Kidney epithelial cell (primary cell): ENCODE measurements around the gene TRIM31. TPM values are rescaled to one million over a fixed set of nuclear protein-coding genes. Genes with fewer than 3 reads are reported as not detected.

Source experiments
- DNase-seq: peaks from one replicate; pipeline ENCODE4 v3.0.0-alpha.2; 2010; ENCODE audit warnings: low read depth
- H3K27me3 ChIP-seq: 2 replicates; pipeline ENCODE4 v1.6.0; 2011; ENCODE audit warnings: low read length; ENCODE audit not compliant: control insufficient read depth, insufficient read depth
- H3K36me3 ChIP-seq: 2 replicates; pipeline ENCODE4 v1.5.1; 2011; ENCODE audit warnings: low read length; ENCODE audit not compliant: control insufficient read depth, insufficient read depth
- H3K4me3 ChIP-seq: 2 replicates; pipeline ENCODE4 v1.5.1; 2011; ENCODE audit warnings: low read depth, mild to moderate bottlenecking, control low read depth, low read length
- total RNA-seq: library from RNA; depleted of rRNA; stranded (reverse); fragments of >200 nt; gene quantifications from 2 replicates; pipeline ENCODE4 v1.2.3, GENCODE V29; 2015
- TF ChIP-seq, protein P1 (sequence below): IDR thresholded peaks from 2 replicates; pipeline ENCODE4 v1.5.1; 2011; ENCODE audit warnings: mild to moderate bottlenecking, moderate library complexity, low read length, control low read depth, inconsistent platforms; ENCODE audit not compliant: insufficient read depth, poor library complexity, severe bottlenecking

TRIM31 gene
- total RNA-seq, 1 donor from 2014 or later, result not detected

DNA sequence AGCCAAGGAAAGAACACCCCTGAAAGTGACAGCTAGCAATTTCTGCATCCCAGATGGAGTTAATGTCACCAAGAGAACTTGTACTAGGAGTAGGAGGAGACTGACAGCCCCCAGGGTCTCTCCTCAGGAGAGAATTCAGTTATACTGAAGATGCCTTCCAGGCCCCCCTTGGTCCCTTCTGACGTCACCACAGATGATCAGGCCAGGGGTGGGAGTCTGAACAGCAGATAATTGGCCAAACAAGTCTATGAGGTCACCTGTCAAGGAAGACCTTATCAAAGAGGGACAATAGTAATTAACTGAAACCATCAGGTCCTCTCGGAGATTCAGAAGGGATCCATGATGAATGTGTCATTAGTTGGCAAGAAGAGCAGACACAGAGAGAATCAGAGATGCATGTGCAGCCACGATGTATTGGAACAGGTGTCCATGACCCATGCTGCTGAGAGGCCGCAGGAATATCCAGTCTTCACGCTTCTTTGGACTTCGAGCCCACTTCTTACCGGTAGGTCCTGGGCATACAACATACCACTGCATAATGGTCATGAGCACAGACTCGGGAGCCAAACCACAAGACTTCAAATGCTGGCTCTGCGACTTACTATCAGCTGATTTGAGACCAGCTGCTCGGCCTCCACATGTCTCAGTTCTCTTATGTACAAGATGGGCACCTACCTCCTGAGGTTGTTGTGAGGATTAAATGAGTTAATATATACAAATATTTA lies 37.9 kb upstream of the TRIM31 start:
- Histone ChIP-seq H3K27me3 (peaks cover 6% of the 10 kb centered on the region), H3K36me3 (no peaks in the 10 kb centered on the region), H3K4me3 (no peak overlapping the region)
- TF ChIP-seq, protein P1, sequence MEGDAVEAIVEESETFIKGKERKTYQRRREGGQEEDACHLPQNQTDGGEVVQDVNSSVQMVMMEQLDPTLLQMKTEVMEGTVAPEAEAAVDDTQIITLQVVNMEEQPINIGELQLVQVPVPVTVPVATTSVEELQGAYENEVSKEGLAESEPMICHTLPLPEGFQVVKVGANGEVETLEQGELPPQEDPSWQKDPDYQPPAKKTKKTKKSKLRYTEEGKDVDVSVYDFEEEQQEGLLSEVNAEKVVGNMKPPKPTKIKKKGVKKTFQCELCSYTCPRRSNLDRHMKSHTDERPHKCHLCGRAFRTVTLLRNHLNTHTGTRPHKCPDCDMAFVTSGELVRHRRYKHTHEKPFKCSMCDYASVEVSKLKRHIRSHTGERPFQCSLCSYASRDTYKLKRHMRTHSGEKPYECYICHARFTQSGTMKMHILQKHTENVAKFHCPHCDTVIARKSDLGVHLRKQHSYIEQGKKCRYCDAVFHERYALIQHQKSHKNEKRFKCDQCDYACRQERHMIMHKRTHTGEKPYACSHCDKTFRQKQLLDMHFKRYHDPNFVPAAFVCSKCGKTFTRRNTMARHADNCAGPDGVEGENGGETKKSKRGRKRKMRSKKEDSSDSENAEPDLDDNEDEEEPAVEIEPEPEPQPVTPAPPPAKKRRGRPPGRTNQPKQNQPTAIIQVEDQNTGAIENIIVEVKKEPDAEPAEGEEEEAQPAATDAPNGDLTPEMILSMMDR, result no peak
- DNase-seq, result no peak

DNA sequence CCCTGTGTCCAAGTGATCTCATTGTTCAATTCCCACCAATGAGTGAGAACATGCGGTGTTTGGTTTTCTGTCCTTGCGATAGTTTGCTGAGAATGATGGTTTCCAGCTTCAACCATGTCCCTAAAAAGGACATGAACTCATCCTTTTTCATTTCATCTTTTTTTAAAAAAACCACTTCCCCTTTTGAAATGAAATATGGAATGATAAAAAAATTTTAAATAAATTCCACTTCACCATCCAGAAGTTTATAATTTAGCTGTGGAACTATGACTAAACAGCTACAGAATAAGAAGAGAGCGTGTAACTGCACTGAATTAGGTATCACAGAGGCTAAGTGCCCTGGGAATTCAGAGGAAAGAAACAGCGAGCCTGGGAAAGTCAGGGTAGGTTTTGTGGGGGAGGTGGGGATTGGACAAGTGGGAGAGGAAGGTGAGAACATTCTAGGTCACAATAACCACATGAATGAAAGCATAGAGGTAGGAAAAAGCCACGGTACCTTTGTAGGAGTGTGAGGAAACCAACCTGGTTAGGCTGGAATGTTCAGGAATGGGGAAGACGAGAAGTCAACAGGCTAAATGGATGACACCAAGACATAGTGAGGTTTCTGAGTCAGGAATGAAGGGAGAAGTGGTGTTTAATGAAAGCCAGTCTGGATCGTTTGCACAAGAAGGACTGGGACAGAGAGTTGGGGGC lies 37.1 kb upstream of the TRIM31 start:
- Histone ChIP-seq H3K36me3 (no peaks in the 10 kb centered on the region), H3K27me3 (peaks cover 9% of the 10 kb centered on the region), H3K4me3 (no peak overlapping the region)
- TF ChIP-seq, protein P1, result no peak
- DNase-seq, result no peak

DNA sequence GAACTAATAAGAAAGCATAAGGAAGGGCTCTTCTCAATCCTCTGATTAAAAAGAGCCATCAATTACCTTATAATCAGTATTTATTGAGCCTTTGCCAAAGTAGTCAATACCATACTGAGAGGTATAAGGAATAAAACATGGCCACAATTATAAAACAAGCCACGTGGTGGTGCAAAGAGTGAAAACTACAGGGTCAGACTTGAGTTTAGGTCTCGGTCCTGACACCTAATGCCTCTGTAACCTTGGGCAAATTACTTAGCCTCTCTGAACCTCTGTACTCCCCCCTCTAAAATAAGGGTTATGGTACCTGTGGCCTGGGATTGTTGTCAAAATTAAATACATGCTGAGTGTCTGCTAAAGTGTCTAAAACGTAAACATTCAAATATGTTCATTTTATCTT lies 36.3 kb upstream of the TRIM31 start:
- DNase-seq, result no peak
- H3K36me3 ChIP-seq, result no peaks in the 10 kb centered on the region
- no peak overlapping the region for H3K4me3 ChIP-seq
- H3K27me3 ChIP-seq, result peaks cover 14% of the 10 kb centered on the region
- TF ChIP-seq, protein P1, result no peak

DNA sequence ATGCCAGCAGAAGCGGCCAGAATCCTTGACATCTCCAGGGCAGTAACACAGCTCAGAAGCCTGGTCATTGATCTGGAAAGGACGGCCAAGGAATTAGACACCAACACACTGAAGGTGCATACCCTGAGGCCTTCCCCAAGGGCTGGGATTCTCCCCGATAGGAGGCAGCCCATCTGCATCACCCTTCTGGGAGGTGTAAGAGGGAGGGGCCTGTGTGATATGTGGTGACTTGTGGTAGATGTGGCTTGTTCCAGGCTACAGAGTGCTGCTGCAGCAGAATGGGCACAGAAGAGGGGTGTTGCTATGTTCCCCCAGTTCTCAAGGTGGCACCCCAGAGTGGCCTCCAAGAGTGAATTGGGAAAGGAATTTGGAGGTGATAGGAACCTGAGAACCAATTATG lies 34.2 kb upstream of the TRIM31 start:
- Histone ChIP-seq H3K27me3 (peaks cover 15% of the 10 kb centered on the region), H3K36me3 (no peaks in the 10 kb centered on the region), H3K4me3 (no peak overlapping the region)
- DNase-seq, result no peak
- TF ChIP-seq, protein P1, result no peak

DNA sequence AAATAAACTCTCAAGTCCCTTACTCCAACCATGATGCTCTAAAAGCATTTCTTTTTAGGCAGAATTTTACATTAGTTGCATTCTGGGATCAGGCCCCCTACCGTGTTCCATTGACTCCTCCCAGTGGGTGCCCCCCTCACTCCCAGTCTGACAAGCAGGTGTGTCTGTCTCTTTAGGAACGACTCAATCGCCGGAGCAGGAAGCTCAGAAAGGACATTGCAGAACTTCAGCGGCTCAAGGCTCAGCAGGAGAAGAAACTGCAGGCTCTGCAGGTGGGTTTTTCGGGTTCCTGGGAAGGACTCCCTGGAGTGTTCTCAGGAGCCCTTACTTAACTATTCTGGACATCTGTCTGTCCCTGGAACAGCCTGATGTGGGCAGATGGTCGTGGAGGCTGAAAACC lies 32.9 kb upstream of the TRIM31 start:
- TF ChIP-seq, protein P1, result no peak

More for the DNA sequence above, 32.9 kb upstream of the TRIM31 start:
- H3K27me3 ChIP-seq, result peaks cover 15% of the 10 kb centered on the region
- H3K36me3 ChIP-seq, result no peaks in the 10 kb centered on the region
- H3K4me3 ChIP-seq, result no peak overlapping the region
- no peak for DNase-seq
